Measurements from ENCODE around the gene CDH4. TPM values are rescaled to one million over a fixed set of nuclear protein-coding genes. Genes with fewer than 3 reads are reported as not detected.

The CDH4 gene
- total RNA-seq, 1 donor from 2014 or later = 39.7 TPM

DNA sequence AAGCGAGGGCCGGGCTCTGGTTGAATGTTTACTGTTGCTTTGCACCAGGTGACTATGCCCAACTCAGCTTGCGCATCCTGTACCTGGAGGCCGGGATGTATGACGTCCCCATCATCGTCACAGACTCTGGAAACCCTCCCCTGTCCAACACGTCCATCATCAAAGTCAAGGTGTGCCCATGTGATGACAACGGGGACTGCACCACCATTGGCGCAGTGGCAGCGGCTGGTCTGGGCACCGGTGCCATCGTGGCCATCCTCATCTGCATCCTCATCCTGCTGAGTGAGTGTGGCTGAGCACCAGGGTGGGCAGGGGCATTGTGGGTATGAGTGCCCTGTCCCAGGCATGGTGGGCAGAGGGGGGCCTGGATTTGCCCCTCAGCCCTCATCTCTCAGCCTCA, 677.5 kb downstream of the CDH4 start:
- DNase-seq (ENCODE audit: low read depth) = no peak
- TF ChIP-seq, protein P1, sequence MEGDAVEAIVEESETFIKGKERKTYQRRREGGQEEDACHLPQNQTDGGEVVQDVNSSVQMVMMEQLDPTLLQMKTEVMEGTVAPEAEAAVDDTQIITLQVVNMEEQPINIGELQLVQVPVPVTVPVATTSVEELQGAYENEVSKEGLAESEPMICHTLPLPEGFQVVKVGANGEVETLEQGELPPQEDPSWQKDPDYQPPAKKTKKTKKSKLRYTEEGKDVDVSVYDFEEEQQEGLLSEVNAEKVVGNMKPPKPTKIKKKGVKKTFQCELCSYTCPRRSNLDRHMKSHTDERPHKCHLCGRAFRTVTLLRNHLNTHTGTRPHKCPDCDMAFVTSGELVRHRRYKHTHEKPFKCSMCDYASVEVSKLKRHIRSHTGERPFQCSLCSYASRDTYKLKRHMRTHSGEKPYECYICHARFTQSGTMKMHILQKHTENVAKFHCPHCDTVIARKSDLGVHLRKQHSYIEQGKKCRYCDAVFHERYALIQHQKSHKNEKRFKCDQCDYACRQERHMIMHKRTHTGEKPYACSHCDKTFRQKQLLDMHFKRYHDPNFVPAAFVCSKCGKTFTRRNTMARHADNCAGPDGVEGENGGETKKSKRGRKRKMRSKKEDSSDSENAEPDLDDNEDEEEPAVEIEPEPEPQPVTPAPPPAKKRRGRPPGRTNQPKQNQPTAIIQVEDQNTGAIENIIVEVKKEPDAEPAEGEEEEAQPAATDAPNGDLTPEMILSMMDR (IDR thresholded peaks at IDR 0.05; ENCODE audit: insufficient read depth, low read length, poor library complexity, severe bottlenecking) = no peak
- H3K27me3 ChIP-seq (ENCODE audit: control insufficient read depth, insufficient read depth, low read length) = no peaks in the 10 kb centered on the region
- H3K36me3 ChIP-seq (ENCODE audit: control insufficient read depth, insufficient read depth, low read length) = no peaks in the 10 kb centered on the region
- H3K4me3 ChIP-seq (ENCODE audit: low read depth, low read length) = no peak overlapping the region

DNA sequence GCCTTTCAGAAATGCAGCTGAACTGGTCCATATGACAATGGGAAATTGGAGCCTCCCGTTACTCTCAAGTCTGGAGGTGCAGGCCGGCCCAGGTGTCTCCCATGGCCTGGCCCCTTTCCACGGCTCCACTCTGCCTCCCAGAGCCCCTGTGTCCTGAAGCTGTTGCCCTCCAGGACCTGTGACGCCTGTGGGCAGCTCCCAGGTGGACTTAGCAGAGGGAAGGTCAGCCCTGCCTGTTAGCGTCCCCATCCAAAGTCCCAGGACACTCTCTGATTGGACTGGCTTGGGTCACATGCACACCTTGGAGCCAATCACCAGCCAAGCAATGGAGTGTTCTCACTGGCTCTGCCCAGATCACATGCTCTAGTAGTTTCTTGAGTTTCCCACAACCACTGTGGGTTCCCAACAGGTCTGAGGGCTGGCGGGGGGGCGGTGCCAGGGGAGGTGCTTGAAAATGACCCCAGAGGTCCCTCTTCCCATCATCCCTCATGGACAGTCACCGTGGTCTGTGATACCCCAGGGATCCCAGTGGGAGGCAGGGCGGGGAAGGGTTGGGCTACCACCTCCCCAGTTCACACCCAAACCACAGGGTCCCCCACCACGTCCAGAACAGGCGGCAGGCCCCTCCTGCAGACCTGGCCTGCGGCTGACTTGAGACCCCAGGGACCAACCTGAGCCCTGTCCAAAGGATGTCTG, 678.1 kb downstream of the CDH4 start:
- Histone ChIP-seq H3K4me3 (ENCODE audit: low read depth, low read length) (no peak overlapping the region), H3K27me3 (ENCODE audit: control insufficient read depth, insufficient read depth, low read length) (no peaks in the 10 kb centered on the region), H3K36me3 (ENCODE audit: control insufficient read depth, insufficient read depth, low read length) (no peaks in the 10 kb centered on the region)
- DNase-seq (ENCODE audit: low read depth) = no peak
- TF ChIP-seq, protein P1 (IDR thresholded peaks at IDR 0.05; ENCODE audit: insufficient read depth, low read length, poor library complexity, severe bottlenecking) = no peak

DNA sequence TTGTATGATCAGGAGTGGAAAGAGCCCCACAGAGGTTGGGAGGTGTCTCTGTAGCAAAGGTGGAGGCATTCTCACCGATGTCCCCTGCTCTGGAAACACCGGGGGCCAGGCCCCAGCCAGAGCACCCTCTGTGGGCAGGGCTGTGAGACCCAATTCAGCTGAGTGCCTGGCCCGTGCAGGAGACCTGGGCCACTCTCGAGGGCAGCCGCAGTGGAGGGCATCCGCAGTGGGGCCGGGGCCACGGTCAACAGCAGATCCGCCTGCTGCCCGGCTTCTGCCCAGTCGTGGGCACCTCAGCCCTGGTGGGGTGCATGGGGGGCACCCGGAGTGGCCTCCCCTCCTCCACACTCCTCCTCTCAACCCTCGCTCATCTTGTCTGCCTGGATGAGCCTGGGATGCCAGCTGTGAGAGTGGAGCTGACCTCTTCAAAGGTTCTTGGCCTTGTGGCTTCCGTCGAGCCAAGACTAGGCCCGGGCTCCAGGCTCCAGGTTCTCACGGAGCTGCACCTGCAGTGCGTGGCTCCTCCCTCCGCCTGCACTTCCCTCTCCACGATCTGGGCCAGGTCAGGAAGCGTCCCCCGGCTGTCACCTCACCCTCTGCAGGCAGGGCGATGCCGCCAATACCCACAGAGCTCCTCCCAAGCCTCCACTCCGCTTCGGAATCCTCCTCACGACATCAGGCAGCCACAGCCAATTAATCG, 678.9 kb downstream of the CDH4 start:
- Histone ChIP-seq H3K36me3 (ENCODE audit: control insufficient read depth, insufficient read depth, low read length) (no peaks in the 10 kb centered on the region), H3K4me3 (ENCODE audit: low read depth, low read length) (no peak overlapping the region), H3K27me3 (ENCODE audit: control insufficient read depth, insufficient read depth, low read length) (no peaks in the 10 kb centered on the region)
- TF ChIP-seq, protein P1 (IDR thresholded peaks at IDR 0.05; ENCODE audit: insufficient read depth, low read length, poor library complexity, severe bottlenecking) = no peak
- DNase-seq (ENCODE audit: low read depth) = no peak

DNA sequence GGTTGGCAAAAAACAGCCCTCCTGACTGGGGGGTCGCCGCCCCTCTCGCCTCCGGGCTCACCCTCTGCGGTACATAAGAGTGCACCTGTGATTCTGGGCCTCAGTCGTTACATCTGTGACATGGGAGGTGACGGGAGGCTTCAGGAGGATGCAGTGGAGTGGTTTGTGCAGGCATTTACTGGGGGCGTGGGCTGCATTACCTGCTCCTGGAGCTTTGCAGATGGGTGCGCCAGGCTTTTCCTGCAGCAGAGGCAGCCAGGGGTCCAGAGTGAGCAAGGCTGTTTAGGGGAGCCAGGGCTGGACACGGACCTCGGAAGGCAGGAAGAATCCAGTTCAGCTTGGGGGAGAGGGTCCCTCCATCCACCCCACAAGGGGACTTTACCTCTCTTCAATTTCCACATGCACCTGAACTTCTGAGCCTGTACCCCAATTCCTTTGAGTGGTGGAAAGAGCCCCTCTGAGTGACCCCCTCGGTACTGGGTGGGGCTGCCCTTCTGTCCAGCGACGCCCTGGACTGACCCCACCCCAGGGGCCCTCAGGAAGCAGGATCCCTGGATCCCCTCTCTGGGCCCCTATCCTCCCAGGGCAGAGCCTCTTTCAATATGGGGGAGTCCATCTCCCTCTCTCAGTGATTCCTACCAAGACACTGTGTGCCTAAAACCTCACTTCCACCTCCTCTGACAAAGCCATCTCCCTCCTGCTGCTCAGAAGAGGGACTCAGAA, 679.6 kb downstream of the CDH4 start:
- Histone ChIP-seq H3K27me3 (ENCODE audit: control insufficient read depth, insufficient read depth, low read length) (no peaks in the 10 kb centered on the region), H3K36me3 (ENCODE audit: control insufficient read depth, insufficient read depth, low read length) (no peaks in the 10 kb centered on the region), H3K4me3 (ENCODE audit: low read depth, low read length) (no peak overlapping the region)
- TF ChIP-seq, protein P1 (IDR thresholded peaks at IDR 0.05; ENCODE audit: insufficient read depth, low read length, poor library complexity, severe bottlenecking) = no peak
- no peak for DNase-seq (ENCODE audit: low read depth)

DNA sequence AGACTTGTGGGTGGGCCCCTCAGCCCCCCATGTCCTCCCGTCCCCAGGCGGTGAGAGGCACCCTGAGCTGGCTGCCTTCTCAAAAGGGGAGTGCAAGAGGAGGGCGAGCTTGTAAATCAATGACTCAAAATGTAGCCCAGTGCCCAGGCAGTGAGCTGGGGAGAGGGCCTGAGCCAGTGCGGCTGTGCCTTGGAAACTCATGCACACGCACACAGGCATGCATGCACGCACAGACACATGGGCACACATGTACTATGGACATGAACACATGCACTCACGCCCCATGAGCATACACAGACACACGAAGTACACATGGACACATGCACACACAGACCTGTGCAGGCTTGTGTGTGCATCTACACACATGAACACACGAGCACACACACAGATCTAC, 680.1 kb downstream of the CDH4 start:
- no peaks in the 10 kb centered on the region for H3K36me3 ChIP-seq (ENCODE audit: control insufficient read depth, insufficient read depth, low read length)
- no peak for DNase-seq (ENCODE audit: low read depth)
- TF ChIP-seq, protein P1 (IDR thresholded peaks at IDR 0.05; ENCODE audit: insufficient read depth, low read length, poor library complexity, severe bottlenecking) = no peak
- no peaks in the 10 kb centered on the region for H3K27me3 ChIP-seq (ENCODE audit: control insufficient read depth, insufficient read depth, low read length)
- no peak overlapping the region for H3K4me3 ChIP-seq (ENCODE audit: low read depth, low read length)
